Gastroesophageal sphincter (tissue), 3 donors: ENCODE measurements around the gene TEC.

Experiments
- EP300 ChIP-seq: sonication (generic); formaldehyde crosslinking; IDR thresholded peaks from one replicate; pipeline ENCODE4 v1.6.1; 2017; ENCODE audit warnings: antibody characterized with exemption, mild to moderate bottlenecking
- POLR2A ChIP-seq, 2 donors: fragments of 450-650 bp; IDR thresholded peaks; one replicate each; pipeline ENCODE4 v1.6.1; 2017; ENCODE audit warnings: antibody characterized with exemption in 2 of 2, mild to moderate bottlenecking in 2 of 2, moderate library complexity in 1 of 2
- POLR2AphosphoS5 ChIP-seq: sonication (generic); formaldehyde crosslinking; IDR thresholded peaks from one replicate; pipeline ENCODE4 v1.6.1; 2017; ENCODE audit warnings: antibody characterized with exemption
- TF ChIP-seq, protein P1 (sequence below), 4 experiments: fragments of 200-600 bp in 2 of 4; fragments of 450-650 bp in 2 of 4; sonication (generic) in 1 of 4; IDR thresholded peaks; one replicate each; pipeline ENCODE4 v1.5.1; 2017 to 2019; ENCODE audit warnings: antibody characterized with exemption in 4 of 4, mild to moderate bottlenecking in 2 of 4, moderate library complexity in 2 of 4

DNA sequence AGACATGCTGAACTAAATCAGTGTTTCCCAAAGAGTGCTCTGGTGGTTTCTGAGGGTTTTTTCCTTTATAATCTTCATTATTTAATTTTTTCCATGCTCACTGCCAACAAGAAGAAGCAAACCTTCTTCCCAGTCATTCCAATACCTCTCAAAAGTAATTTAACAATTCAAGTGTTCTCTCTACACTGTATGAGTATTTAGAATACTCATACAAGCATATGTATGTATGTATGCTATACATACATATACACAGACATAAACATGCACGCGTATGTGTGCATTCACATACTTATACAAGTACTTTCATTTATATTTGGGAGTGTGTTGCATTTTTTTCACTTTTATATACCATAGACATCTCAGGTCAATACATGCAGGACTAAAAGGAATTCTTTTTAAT, 81.2 kb downstream of the TEC start:
- TF ChIP-seq, protein P1, sequence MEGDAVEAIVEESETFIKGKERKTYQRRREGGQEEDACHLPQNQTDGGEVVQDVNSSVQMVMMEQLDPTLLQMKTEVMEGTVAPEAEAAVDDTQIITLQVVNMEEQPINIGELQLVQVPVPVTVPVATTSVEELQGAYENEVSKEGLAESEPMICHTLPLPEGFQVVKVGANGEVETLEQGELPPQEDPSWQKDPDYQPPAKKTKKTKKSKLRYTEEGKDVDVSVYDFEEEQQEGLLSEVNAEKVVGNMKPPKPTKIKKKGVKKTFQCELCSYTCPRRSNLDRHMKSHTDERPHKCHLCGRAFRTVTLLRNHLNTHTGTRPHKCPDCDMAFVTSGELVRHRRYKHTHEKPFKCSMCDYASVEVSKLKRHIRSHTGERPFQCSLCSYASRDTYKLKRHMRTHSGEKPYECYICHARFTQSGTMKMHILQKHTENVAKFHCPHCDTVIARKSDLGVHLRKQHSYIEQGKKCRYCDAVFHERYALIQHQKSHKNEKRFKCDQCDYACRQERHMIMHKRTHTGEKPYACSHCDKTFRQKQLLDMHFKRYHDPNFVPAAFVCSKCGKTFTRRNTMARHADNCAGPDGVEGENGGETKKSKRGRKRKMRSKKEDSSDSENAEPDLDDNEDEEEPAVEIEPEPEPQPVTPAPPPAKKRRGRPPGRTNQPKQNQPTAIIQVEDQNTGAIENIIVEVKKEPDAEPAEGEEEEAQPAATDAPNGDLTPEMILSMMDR (IDR thresholded peaks at IDR 0.05): no peak
- TF ChIP-seq POLR2A (IDR thresholded peaks at IDR 0.05) (no peak), EP300 (no peak), POLR2AphosphoS5 (no peak)
